Esophagus (tissue), 2 donors: ENCODE data around the gene MAP2K7. TPM values are rescaled to one million over a fixed set of nuclear protein-coding genes. Genes with fewer than 3 reads are reported as not detected.

ENCODE experiments used
- polyA plus RNA-seq, 2 donors: library from polyadenylated mRNA; stranded (reverse); fragments of 200-250 nt; gene quantifications; one replicate each; pipeline ENCODE4 v1.2.3, GENCODE V29; 2013
- donor health status: healthy with polysubstance abuse.
- donor health status: Bipolar disorder and iron deficiency.

Gene MAP2K7
- polyA plus RNA-seq, 2 donors: 12.8 to 35.1 TPM

Other genes starting within 250 kb of the MAP2K7 start
- 1 to 10 TPM in 1 of 2 donors, under 1 TPM in 1; 0.65 to 2.1 TPM for gene RETN, start 234.8 kb upstream of the MAP2K7 start, polyA plus RNA-seq
- gene MCEMP1, start 226.8 kb upstream of the MAP2K7 start, polyA plus RNA-seq: under 1 TPM; 0.09 to 0.53 TPM
- 100 to 1,000 TPM; 133 to 137 TPM for gene TRAPPC5, start 223.0 kb upstream of the MAP2K7 start, polyA plus RNA-seq
- gene FCER2, start 201.7 kb upstream of the MAP2K7 start, polyA plus RNA-seq: under 1 TPM in 1 of 2 donors, not detected in 1; 0.02 TPM
- gene CLEC4G, start 171.8 kb upstream of the MAP2K7 start, polyA plus RNA-seq: under 1 TPM in 1 of 2 donors, not detected in 1; 0.27 TPM
- under 1 TPM; 0.22 to 0.27 TPM for gene CD209, start 156.3 kb upstream of the MAP2K7 start, polyA plus RNA-seq
- under 1 TPM in 1 of 2 donors, not detected in 1; 0.04 TPM for gene CLEC4M, start 140.6 kb upstream of the MAP2K7 start, polyA plus RNA-seq
- gene EVI5L, start 73.7 kb upstream of the MAP2K7 start, polyA plus RNA-seq: 1 to 10 TPM; 8.5 to 8.8 TPM
- gene PRR36, start 29.5 kb upstream of the MAP2K7 start, polyA plus RNA-seq: under 1 TPM; 0.14 to 0.16 TPM
- 1 to 10 TPM; 3.3 to 4.7 TPM for gene LRRC8E, start 15.4 kb upstream of the MAP2K7 start, polyA plus RNA-seq
- under 1 TPM in 1 of 2 donors, not detected in 1; 0.08 TPM for gene TGFBR3L, start 11.0 kb downstream of the MAP2K7 start, polyA plus RNA-seq
- gene SNAPC2, start 16.5 kb downstream of the MAP2K7 start, polyA plus RNA-seq: 10 to 100 TPM in 1 of 2 donors, 1 to 10 TPM in 1; 5.6 to 11.3 TPM
- gene CTXN1, start 22.3 kb downstream of the MAP2K7 start, polyA plus RNA-seq: 1 to 10 TPM; 1.4 to 3.0 TPM
- gene TIMM44, start 39.8 kb downstream of the MAP2K7 start, polyA plus RNA-seq: 10 to 100 TPM; 42.1 to 53.4 TPM
- gene ELAVL1, start 101.8 kb downstream of the MAP2K7 start, polyA plus RNA-seq: 10 to 100 TPM in 1 of 2 donors, 1 to 10 TPM in 1; 6.5 to 25.8 TPM
- under 1 TPM in 1 of 2 donors, not detected in 1; 0.14 TPM for gene CCL25, start 148.9 kb downstream of the MAP2K7 start, polyA plus RNA-seq
- under 1 TPM; under 0.01 to 0.02 TPM for gene FBN3, start 245.7 kb downstream of the MAP2K7 start, polyA plus RNA-seq